Glomerular visceral epithelial cell (primary cell): ENCODE results near the gene ZNF462.

Source experiments
- DNase-seq: peaks from one replicate; pipeline ENCODE4 v3.0.0-alpha.2; 2016; ENCODE audit errors: extremely low spot score

The ZNF462 gene

GRCh38 chr9:107059220-107059619, 196.3 kb downstream of the ZNF462 start:
- DNase-seq: no peak

GRCh38 chr9:107060062-107060461, 197.1 kb downstream of the ZNF462 start:
- no peak for DNase-seq
